ENCODE data around the gene DBNL. TPM values are rescaled to one million over a fixed set of nuclear protein-coding genes. Genes with fewer than 3 reads are reported as not detected.

The DBNL gene
- total and polyA plus RNA-seq, 2 of the 13 experiments (the other 11 are each of a cell fraction or from before 2014, with no cell fraction given), result 20.8 to 35.1 TPM

- Histone ChIP-seq H3K9ac (ENCODE audit: insufficient read depth, low read depth, low read length) (no peak overlapping the region), H3K4me2 (ENCODE audit: low read depth, low read length) (no peak overlapping the region), H3K4me1 (ENCODE audit: insufficient read depth, low read length) (no peaks in the 10 kb centered on the region), H3K4me3 (replicated peaks in 1 of 3; ENCODE audit: insufficient read depth in 1 of 3, low read depth in 2 of 3, low read length in 3 of 3) (no peak overlapping the region), H4K20me1 (ENCODE audit: insufficient read depth, low read length) (no peaks in the 10 kb centered on the region), H3K27ac (ENCODE audit: extremely low read length, insufficient read depth, low read length) (no peak overlapping the region), H2AFZ (ENCODE audit: low read length) (no peak overlapping the region), H3K9me3 (ENCODE audit: low read length) (no peaks in the 10 kb centered on the region), H3K27me3 (ENCODE audit: control insufficient read depth in 1 of 2, insufficient read depth in 2 of 2, low read length in 2 of 2) (peaks cover 9 to 35% of the 10 kb centered on the region in 2 experiments; a peak in 4 of 5 replicates), H3K79me2 (ENCODE audit: insufficient read depth, low read length) (no peaks in the 10 kb centered on the region), H3K36me3 (replicated peaks in 1 of 2; ENCODE audit: control insufficient read depth in 1 of 2, insufficient read depth in 2 of 2, low read length in 2 of 2) (peaks cover 4 to 5% of the 10 kb centered on the region in 2 experiments; a peak in 2 of 5 replicates)
- DNase-seq (ENCODE audit: low spot score), result no peak
- no peak for FAIRE-seq
- CTCF ChIA-PET (ENCODE audit: low intra/inter-chr PET ratio, low total read pairs), result no interaction called here
- WGBS (ENCODE audit: low lambda C conversion rate), result 80% methylated on average over 10 of the region's 18 CpGs
- ATAC-seq, result no peak
- POLR2A ChIA-PET, result interaction anchor here (2.3 kb wide), 1 partner anchor 9 kb away, joined by 5 read pairs; no protein-coding TSS in a partner anchor
- in situ Hi-C loops (cut with HindIII; ENCODE audit: extremely low pct_ligation_motif_present, low pct_unique_long_range_greater_than_20kb) (no loop called here), intact Hi-C loops (cut with micrococcal nuclease; ENCODE audit: unreplicated experiment) (no loop called here)
- TF ChIP-seq ZFP82 (CRISPR knock-in tag; IDR thresholded peaks at IDR 0.05; ENCODE audit: borderline replicate concordance) (no peak), ZXDC (CRISPR knock-in tag; IDR thresholded peaks at IDR 0.05) (no peak), ZBTB10 (CRISPR knock-in tag; IDR thresholded peaks at IDR 0.05; ENCODE audit: borderline replicate concordance) (no peak), MEF2D (CRISPR knock-in tag; IDR thresholded peaks at IDR 0.05) (no peak), NCOA5 (CRISPR knock-in tag; IDR thresholded peaks at IDR 0.05) (no peak), FOXA1 (IDR thresholded peaks at IDR 0.05) (no peak), FOXA1 (CRISPR knock-in tag; IDR thresholded peaks at IDR 0.05) (no peak), CCAR2 (optimal IDR thresholded peaks at IDR 0.05; ENCODE audit: low read depth, low read length) (no peak), ISX (CRISPR knock-in tag; conservative IDR thresholded peaks at IDR 0.05) (no peak), ZNF570 (CRISPR knock-in tag; IDR thresholded peaks at IDR 0.05; ENCODE audit: borderline replicate concordance) (no peak), MED8 (CRISPR knock-in tag; IDR thresholded peaks at IDR 0.05; ENCODE audit: insufficient replicate concordance) (no peak), ZBTB21 (CRISPR knock-in tag; IDR thresholded peaks at IDR 0.05) (no peak), ZC3H4 (CRISPR knock-in tag; IDR thresholded peaks at IDR 0.05; ENCODE audit: borderline replicate concordance) (no peak), ZNF451 (CRISPR knock-in tag; IDR thresholded peaks at IDR 0.05) (no peak), GLMP (CRISPR knock-in tag; IDR thresholded peaks at IDR 0.05; ENCODE audit: borderline replicate concordance) (no peak), ISL2 (CRISPR knock-in tag; IDR thresholded peaks at IDR 0.05) (no peak), CAMTA2 (CRISPR knock-in tag; IDR thresholded peaks at IDR 0.05; ENCODE audit: borderline replicate concordance) (no peak), JUNB (CRISPR knock-in tag; IDR thresholded peaks at IDR 0.05; ENCODE audit: borderline replicate concordance) (no peak)
- BruUV-seq (replicated peaks), result no TSS peak
Measured at GRCh38 chr7:44109991-44110390, 65.5 kb downstream of the DBNL start.
